Endometrium (tissue), 2 donors: Measurements from ENCODE around the gene JMJD4.

Source experiments
- FAIRE-seq: peaks from 2 replicates; lab custom pipeline; 2012; peaks lifted over from hg19 to GRCh38; lab: Jason Lieb, UNC
- donor health status: control.
- donor health status: control.

The JMJD4 gene, protein sequence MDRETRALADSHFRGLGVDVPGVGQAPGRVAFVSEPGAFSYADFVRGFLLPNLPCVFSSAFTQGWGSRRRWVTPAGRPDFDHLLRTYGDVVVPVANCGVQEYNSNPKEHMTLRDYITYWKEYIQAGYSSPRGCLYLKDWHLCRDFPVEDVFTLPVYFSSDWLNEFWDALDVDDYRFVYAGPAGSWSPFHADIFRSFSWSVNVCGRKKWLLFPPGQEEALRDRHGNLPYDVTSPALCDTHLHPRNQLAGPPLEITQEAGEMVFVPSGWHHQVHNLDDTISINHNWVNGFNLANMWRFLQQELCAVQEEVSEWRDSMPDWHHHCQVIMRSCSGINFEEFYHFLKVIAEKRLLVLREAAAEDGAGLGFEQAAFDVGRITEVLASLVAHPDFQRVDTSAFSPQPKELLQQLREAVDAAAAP

DNA sequence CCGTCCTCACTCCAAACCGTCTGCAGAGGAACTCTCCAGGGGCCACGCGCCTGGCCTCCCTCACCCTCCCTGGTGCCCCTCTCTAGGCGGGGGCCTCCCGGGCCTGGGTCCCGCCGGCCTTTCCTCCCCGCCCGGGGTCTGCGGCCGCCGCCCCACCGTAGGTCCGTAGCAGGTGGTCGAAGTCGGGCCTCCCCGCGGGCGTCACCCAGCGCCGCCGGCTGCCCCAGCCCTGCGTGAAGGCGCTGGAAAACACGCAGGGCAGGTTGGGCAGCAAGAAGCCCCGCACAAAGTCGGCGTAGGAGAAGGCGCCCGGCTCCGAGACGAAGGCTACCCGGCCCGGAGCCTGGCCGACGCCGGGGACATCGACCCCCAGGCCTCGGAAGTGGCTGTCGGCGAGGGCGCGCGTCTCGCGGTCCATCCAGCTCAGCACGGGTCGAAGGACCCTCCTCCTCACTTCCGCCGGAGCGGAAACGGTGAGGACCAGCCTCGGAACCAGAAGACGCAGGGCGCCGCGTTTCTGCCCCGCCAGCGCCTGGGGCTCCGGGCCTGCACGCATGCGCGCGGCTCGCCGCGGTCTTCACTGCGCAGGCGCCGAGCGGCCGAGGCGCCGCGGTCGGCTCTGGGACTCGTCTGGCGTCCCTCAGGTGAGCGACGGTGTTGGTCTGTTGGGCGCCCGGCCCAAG, at the start of gene JMJD4, which contains the start of gene SNAP47:
Gene JMJD4 (minus strand): TSS at position 447 of the 683 bp plus-strand sequence. CDS start 29 bp downstream, at position 418.
Gene SNAP47 (plus strand): TSS at position 580 of the 683 bp plus-strand sequence. CDS start 12,302 bp downstream, outside the sequence.
- FAIRE-seq = no peak

DNA sequence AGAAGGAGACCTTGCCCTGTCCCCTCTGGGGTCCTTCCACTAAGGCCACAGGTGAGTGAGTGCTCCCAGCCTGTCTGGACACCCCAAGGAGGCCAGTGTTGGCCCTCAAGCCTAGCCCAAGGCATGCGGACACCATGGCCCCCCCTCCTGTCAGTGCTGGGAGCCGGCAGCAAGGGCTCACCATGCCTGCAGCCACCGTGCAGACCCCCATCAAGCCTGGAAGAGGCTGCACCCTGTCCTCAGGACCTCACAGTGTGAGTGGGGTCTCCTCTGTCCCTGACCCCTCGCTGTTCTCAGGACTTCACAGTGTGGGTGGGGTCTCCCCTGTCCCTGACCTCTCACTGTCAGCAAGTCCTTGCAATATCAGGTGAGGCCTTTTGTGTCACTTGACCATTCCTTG, 47.1 kb upstream of the JMJD4 start:
- no peak for FAIRE-seq

DNA sequence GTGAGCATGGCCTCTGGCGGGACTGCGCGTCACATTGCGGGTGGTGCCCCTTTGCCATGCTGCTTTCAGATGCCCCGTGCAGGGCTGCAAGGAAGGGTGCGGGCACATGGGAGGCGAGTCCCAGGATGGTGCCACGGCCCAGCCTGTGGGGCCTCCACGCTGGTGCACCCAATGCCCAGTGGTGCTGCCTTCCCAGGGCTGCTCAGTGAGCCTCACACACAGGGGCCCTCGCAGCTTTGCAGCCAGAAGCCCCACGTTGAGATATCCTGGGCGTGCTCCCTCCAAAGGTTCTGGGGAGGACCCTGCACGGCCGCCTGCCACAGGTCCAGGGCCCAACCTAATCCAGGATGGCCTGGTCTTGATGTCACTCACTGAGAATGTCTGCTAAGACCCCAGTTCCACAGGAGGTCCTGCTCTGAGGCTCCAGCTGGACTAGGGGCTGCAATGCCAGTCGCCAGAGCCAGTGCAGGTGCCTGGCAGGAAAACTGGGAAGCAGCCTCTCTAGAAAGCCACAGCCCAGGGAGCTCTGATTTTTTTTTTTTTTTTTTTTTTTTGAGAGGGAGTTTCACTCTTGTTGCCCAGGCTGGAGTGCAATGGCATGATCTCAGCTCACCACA, 46.3 kb upstream of the JMJD4 start:
- no peak for FAIRE-seq

DNA sequence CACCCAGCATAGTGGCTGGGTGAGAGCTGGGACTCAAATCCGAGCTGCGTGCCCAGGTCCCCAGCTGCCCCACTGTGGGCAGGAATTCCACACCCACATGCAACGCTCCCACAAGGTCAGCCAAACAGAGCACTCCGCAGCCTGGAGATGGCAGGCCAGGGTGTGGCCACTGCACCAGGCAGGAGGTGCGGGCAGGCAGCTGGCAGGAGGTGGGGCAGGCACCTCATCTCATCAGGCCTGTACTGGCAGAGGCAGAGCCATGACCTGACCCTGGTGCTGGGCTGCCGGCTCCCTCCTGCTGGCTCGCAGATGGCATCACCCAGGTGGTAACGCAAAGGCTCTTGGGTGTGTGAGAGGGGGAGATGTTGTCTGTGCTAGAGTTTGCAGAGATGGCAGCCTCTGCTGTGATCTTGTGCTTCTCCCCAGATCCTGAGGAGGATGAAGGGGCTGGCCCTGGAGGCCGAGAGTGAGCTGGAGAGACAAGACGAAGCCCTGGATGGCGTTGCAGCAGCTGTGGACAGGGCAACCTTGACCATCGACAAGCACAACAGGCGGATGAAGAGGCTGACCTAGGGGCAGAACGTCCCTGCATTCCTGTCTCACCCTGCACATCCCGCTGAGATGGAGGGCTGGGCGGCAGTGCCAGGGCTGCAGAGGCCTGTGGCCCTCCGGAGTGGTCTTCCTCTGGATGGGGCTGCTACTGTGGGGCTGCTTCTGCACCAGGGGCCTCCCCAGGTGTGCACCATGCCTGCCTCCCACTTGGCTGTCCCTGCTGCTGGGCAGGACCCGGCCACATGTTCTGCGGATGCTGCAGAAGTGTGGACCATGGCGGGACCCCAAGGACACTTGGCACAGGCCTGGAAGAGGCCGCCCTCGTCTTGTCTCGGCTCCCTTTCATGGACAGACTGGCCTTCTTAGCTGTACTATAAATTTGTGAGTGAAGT, 45.3 kb upstream of the JMJD4 start:
- FAIRE-seq = no peak

DNA sequence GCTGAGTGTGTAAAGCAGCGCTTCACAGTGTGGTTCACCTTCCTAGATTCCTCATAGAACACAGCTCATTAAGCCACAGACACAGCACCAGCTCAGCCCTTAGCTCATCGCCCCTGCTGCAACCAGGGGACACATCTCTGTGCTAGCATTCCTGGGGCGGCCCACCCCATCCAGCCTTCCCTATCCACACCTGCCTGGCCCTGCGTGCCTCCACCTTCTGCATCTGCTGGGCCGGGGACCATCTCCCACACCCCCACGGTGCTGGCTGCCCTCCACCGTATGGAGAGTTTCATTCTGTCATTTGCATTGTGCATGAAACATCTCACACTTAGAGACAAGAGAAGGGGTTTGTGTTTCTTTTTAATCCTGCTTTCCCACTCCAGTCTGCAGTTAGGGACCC, 44.6 kb upstream of the JMJD4 start:
- no peak for FAIRE-seq

DNA sequence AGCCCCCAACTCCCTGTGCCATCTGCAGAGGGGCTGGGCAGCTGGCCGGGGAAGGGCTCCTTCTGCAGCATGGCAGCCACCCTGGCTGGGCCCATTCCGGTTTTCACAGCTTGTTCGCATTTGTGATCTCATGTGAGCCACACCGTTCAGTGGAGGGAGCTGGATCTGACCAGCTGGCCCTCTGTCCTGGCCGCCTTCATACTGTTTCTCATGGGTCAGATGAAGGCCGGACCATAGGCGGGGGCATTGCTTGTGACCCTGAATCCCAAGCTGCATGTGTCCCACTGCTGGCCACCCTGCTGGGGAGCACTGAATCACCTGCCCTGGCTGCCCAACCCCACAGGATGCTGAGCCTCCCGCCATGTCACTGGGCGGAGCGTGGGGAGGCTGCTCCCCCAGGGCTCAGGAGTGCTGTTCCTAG, 43.9 kb upstream of the JMJD4 start:
- FAIRE-seq = no peak

DNA sequence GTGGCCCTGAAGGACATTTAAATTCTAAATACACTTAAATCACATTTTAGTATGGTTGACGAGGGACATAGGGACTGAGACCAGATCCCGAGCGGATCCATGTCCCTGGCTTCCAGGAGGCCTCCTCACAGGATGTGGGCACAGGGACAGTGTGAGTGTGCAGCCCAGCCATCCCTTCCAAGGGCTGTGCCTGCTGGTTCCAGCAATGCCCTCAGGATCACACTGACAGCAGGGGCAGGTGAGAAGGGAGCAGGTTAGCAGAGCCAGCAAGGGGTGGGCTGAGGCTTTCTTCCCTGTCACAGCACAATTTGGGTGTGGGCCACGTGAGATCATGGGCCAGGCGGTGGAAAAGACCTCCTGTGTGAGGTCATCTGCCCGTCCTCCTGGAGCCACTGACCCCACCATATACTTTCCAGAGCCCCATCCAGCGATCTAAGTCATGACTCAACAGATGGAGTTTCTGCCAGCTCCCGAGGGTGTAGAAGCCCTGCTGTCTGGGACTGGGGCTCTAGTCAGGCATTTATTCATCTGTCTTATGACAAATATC, 43.4 kb upstream of the JMJD4 start:
- FAIRE-seq = no peak

DNA sequence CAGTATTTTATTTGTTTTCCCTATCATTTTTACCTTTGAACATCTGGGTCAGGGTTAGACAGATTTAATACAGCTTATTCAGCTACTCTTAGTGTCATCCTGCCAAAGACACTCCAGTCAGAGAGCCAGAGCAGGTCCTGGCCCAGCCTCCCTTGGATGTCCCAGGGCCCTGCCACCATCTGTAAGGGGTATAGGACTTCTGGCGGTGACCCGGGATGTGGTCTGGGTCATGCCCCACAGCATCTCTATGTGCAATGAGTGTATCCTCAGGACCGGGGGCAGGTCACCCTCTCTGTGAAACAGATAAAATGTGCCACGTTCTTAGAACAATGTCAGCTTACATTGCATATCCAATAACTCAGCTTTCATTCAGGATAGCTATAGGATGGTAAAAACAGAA, 42.5 kb upstream of the JMJD4 start:
- no peak for FAIRE-seq

DNA sequence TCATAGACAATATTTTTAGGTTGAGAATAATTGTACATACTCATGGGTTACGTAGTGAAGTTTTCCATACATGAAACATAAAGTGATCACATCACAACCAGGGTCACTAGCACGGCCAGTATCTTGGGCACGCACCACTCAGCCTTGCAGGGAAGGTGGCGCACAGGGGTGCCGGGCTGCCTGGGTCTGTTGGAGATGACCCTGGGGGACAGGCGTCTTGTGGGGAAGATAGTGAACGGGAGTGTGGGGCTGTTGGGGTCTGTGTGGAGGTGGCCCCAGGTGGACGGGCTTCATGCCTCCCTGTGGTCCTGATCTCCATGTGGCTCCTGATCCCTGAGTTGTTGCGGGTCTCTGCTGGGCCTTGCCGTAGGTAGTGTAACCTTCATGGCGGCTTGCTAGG, 42.1 kb upstream of the JMJD4 start:
- FAIRE-seq = no peak

DNA sequence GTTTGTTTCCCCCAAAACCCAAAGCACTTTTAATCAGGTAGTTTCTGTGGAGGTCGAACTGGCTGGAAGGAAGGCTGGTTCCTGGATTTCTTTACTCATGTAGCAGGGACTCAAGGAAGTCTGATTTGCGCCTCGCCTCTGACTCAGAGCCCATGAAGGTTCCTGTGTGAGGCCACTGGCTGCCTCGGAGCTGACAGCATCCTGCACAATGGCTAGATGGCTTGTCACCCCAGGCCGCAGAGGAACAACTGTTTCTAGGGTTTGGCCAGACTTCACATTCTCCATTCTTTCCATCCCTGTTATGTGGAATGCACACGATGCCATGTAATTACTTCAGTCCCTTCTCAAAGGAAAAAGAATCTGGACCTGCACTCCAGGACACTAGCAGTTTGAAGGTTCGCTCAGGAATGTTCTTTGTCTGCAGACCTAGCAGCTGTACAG, 41.2 kb upstream of the JMJD4 start:
- FAIRE-seq = no peak

DNA sequence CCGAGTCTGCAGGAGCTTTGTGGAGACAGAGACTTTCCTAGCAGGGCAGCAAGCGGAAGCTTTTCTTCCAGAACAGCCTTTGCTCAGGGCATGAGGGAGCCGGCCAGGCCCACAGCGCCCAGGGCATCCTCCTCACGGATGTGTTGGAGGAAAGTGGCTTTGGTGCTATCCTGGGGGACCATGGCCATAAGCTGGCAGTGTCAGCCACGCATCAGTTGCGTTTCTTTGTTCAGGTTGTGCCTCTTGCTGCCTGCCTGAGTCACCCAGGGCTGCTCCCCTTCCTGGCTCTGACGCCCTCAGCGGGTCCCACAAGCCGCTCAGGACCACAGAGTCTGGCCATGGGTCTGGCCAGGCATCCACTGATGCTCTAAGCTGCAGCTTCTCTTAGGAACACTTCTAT, 40.7 kb upstream of the JMJD4 start:
- no peak for FAIRE-seq

DNA sequence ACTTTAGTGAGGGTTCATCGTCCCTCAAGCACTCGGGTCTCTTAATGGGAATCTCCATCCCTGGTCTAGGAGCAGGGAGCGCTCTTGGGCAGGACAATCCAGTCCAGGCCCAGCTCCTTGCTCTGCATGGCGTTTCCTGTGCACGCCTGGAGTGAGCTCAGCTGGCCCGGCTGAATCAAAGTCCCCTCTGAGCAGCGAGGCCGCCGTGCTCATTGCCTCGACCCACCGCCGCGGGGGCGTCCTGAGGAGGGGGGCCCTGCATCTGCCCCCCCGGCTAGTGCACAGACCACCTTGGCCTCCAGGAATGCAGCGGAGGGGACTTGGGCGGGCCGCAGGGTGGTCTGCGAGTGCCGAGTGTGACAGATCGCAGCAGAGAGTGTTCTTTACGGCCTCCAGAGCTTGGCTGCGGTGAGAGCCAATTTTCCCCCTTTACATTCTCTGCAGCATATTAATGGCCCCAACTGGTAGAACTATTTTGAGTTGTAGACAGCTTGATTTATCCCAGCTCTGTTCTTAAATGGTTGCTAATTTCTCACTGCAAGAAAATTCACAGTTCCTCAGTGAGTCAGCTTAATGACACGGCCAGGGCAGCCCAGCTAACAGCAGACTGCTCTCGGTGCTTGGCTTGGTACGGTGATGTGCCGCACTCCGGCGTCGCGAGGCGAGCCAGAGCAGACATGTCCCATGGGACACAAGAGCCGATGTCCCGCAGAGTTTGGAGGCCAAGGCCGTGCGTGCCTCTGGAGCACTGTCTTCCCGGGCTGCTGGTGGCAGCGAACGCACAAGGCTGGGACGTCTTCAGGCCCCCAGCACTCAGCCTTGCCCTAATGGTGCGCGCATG, 39.9 kb upstream of the JMJD4 start:
- no peak for FAIRE-seq

DNA sequence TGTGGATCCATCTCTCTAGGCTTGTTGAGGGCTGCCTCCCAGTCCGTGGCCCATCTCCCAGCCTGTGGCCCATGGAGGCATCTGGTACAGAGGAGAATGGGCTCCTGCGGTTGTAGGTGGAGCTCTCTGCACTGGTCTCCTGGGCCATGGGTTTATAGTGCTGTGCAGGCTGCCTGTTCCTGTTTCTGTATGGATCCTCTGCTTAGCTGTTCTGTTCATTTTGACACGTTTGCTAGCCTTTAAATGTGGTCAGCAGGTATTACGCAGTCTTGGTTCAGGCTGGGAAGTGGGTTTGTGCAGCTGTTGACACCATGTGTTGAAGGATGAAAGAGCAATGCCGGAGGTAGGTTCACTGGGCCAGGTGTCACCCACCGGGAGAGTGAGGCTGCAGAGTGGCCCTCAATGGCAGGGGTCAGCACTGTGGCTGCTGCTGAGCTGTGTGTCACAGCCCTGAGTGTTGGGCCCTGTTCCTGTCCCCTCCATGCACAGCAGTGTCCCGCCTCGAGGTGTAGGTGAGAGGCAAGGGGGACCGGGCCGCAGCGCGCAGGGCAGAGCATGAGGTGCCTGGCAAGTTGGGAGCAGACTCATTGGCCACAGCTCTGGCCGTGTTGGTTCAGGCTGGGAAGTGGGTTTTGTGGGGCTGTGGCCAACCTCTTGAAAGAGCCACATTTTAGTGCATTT, 39.1 kb upstream of the JMJD4 start:
- FAIRE-seq = no peak

DNA sequence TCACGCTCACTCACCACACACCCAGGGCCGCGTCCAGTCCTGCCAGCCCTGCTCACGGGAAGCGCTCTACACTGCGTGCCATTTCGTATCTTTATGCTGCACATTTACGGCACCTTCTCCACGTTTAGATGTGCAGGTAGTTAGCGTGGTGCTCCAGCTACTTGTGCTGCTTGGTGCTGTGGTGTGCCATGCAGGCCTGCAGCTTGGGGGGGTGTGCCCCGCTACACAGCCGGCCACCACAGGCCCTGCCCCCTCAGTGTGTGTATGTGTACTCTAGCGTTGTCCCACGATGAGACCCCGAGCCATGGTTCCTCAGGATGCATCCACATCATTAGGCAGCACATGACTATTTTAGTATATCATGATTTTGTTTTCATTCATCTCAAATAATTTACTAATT, 38.5 kb upstream of the JMJD4 start:
- FAIRE-seq = no peak

DNA sequence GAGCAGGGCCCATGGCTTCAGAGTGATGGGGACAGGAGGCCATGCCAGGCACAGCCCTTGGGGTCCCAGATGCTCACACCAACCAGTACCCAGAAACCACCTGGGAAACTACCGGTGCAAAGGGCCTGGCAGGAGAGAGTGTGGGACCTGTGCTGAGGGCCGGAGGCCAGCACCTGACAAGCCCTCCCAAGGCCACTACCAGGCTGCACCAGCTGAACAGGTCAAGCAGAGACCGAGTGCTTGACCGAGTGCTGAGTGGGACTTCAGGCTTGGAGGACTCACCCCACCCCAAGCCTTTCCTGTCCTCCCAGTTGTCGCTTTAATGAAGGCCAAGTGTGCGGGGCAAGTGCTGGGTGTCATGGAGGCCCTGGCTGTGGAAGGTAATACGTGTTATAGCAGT, 36.7 kb upstream of the JMJD4 start:
- no peak for FAIRE-seq

DNA sequence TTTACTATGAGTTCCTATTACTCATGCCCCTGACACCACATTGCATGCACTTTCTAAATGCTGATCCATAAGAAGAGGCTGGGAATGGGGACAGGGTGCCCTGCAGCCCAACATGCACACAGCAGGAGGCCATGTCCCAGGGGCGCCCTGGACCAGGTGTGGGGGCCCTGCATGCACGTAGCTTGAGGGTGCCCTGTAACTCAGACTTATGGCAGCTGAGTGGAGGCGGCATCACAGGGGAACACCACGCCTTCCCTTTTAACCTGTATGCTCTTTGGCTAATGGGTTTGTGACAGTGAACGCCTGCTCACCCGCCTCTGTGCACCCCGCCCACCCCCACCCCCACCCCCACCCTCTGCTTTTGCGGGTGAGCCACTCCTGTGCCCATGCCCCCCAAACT, 36.2 kb upstream of the JMJD4 start:
- FAIRE-seq = no peak

DNA sequence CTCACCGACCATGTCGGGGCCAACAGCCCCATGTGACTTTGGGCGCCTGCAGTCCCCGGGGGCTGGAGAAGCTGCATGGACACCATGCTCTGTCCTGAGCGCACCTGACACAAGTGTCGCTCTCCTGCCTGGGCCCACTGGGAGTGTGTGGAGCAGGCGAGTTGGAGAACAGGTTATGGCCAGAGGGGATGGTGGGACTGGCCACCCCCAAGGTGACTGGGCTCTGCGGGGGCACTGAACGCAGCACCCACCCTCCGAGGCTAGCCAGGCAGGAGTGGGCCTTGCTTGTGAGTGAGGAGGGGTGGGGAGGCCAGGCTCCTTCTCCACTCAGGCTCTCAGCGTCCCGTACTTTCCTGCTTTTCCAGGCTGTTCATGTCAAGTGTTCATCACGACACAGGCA, 35.7 kb upstream of the JMJD4 start:
- FAIRE-seq = no peak

DNA sequence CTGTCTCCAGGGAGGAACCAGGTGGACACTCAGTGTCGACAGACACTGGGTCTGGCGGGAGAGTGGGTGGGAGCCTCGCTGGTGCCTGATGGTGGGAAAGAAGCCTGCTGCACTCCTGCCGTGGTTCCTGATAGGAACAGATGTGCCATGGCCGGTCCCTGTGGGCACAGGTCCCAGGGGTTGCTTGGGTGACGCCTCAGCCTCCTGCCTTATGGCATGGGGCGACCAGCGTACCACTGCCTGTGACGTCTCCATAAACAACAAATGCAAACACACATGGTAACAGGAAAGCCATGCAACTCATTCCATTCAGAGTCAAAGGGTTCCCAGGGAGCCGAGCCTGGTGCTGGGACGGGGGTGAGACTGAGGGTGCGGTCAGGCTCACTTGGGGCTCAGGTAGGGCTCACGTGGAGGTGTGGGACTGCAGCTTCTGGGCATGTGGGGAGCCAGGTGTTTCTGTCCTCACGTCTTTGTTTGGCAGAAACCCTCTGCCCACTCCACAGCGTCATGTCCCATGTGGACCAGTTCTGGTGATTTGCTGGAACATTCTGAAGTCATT, 34.9 kb upstream of the JMJD4 start:
- FAIRE-seq = no peak

DNA sequence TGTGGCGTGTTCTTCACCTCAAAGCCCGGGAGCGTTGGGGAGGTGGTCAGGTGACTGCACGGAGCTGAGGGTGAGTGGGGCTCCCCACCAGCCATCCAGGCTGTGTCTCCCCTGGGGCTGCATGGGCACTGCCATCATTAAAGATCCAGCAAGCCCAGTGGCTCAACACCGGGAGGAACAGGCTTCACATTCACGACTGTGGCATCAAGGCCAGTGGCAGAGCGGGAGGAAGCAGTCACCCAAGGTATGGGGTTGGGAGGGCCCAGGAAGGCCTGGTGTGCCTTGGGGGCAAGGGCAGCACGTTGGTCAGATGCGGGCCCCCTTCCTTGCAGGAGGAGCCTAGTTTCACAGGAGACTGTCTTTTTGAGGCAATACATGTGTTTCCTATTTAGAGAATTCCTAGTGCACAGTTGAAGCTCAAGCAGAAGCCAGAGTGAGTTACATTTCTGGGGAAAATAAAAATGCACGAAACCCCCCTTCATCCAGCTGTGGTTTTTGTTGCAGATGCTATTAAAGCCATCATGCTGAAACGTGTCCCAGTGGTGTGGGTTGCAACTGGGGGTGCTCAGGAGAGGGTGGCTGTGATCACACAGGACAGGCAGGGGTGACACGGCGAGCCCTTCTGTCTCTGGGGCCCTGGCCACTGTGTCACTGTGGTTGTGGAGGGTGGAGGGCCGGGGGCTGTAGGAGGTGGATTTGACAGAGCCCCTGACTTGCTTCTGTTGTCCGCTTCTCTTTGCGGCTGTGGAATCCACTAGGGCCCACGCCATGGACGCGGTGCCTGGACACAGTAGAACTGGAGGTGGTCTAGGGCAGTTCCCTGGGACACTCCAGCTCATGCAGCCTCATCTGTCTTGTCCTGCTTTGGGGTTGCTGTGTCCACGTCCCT, 34.2 kb upstream of the JMJD4 start:
- FAIRE-seq = no peak
